HG03097 (cell line): ENCODE data around the gene CNGA4.
"Not testable (repeated sequence)": the region's sequence is repeated elsewhere in the genome, so short reads cannot be mapped to it uniquely, and the experiment has no call there.

ENCODE experiments used
- ATAC-seq: cut with Tn5 transposase; IDR thresholded peaks from one replicate; pipeline ENCODE4 v1.9.1; 2021; ENCODE audit not compliant: unreplicated experiment, low FRiP score

The CNGA4 gene

DNA sequence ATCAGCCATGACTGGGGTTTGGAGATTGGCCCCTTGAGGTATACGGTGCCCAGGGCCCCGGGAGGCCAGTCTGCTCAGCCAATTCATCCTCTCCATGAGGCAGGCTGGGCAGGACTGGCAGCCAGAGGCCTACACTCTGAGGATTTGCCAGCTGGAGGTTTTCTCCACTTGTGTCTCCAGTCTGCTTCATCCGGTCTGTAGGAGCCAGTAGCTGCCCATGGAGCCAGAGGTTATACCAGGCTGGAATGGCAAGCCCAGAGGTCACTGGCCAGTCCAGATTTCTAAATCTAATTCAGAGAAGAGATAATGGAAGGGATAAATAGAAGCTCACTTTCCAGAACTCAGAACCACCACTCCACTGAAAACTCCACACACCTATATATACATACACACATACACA is 14.5 kb upstream of the CNGA4 start:
- no peak for ATAC-seq

GRCh38 chr11:6225024-6225423 is 13.9 kb upstream of the CNGA4 start:
- no peak for ATAC-seq

DNA sequence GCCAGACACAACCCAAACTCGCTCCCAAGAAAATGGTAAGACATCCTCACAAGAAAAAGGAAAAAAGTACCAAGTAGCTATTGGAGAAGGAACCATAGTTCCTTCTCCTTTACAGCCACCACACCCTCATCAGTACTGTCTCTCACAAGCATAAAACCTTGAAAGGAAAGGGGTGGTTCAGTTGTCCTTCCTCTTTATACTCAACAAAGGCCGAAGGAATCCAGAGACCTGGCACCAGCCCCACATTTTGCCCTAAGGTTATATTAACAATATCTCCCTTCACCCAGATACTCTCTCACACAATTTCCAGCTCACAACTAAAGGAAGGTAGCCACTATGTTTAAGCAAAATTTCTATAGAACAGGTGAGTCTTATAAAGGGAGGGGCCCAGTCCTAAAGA is 13.0 kb upstream of the CNGA4 start:
- no peak for ATAC-seq

DNA sequence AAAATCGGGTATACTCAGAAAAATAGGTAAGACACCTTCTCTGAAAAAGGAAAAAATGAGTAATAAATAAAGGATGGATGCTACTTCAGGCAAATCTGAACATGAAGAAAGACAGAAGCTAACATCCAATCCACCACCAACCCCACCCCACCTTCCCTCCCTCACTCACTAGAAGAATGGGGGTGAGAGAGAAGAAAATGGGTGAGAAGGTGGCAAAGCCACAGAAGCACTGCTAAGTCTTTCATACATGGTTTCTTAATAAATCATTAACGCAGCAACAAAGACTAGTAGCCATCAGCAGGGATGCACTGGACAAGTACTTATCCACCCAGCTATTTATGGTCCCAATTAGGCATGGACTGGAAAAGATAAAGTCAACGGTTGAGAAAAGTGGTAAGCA is 10.4 kb upstream of the CNGA4 start:
- no peak for ATAC-seq

DNA sequence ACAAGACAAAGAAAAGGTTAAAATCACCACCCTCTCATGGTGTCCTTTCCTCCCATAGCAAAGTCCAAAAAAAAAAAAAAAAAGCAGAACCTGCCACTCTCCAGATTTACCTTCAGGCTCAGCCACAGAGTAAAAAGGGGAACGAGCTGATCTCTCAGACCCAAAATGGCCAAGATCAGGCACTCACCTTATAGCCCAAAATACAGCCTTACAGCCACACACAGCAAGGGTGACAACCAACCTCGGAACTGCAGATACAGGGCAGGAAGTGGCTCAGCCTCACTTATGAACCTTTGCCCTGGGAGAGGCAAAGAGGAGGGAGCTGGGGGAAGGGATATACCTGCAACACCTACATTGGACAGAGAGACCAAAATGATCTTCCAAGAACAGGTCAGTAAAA is 9.0 kb upstream of the CNGA4 start:
- no peak for ATAC-seq

- ATAC-seq: no peak
These were observed 6.0 kb upstream of the CNGA4 start for GRCh38 chr11:6232899-6233298.

- ATAC-seq: no peak
These were observed 4.9 kb upstream of the CNGA4 start for GRCh38 chr11:6233984-6234386.

GRCh38 chr11:6234387-6235107 is 4.3 kb upstream of the CNGA4 start, which contains the start of gene FHIP1B:
Gene FHIP1B (minus strand): TSS chr11:6234636. CDS start chr11:6224516, 10,120 bp downstream.
- ATAC-seq: peak; percentile 98

DNA sequence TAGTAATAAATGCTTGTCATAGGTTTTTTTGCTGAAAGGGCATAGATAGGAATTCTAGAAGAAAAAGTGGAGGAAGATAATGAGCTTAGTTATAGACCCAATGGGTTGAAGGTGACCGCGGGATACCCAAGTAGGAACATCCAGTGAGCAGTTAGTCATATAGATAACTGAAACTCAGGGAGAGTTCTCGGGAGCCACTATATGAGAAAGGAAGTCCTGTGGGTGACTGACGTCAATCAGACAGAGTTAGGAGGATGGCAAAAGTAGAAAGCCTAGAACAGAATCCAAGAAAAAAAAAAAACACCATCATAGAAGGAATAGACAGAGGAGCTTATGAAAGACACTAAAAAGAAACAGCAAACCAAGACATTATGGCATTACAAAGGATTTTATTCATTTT is 1.6 kb upstream of the CNGA4 start:
- no peak for ATAC-seq

DNA sequence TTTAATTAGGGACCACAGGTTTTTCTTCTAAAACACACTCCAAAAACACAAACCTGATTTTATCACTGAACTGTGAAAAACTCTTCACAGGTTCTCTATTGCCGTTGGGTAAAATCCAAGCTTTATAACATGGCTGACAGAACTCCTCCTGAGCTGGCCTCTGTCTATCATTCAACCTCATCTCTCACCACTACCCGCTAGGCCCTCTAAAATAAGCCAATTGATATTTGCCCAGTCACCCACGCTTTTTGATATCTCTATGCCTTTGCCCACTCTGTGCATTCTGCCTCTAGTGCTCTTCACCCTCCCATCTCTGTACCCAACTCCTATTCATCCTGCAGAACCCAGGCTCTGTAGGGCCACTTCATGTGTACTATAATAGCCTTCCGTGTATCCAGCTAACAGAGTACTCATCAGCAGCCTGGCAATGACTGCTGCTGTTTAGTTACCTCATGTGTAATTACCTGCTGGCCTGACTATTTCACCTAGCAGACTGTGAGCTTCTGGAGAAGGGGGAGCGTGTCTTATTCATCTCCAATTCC is 1.1 kb upstream of the CNGA4 start:
- ATAC-seq: no peak

GRCh38 chr11:6240139-6240538 is 1.2 kb downstream of the CNGA4 start:
- ATAC-seq: no peak

GRCh38 chr11:6240781-6241180 is 1.9 kb downstream of the CNGA4 start:
- no peak for ATAC-seq

DNA sequence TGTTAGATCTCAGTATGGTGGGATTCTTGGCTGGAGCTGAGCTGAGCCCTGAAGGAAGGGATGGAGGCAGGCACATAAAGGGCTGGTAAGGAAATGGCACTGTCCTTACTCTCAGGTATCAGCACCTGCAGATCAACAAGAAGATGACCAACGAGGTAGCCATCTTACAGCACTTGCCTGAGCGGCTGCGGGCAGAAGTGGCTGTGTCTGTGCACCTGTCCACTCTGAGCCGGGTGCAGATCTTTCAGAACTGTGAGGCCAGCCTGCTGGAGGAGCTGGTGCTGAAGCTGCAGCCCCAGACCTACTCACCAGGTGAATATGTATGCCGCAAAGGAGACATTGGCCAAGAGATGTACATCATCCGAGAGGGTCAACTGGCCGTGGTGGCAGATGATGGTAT is 2.4 kb downstream of the CNGA4 start:
- ATAC-seq: no peak

GRCh38 chr11:6245536-6245935 is 6.6 kb downstream of the CNGA4 start:
- ATAC-seq: no peak

GRCh38 chr11:6248248-6248647 is 9.4 kb downstream of the CNGA4 start:
- ATAC-seq: no peak

- not testable (repeated sequence) for ATAC-seq
These were observed 10.0 kb downstream of the CNGA4 start for GRCh38 chr11:6248897-6249296.

DNA sequence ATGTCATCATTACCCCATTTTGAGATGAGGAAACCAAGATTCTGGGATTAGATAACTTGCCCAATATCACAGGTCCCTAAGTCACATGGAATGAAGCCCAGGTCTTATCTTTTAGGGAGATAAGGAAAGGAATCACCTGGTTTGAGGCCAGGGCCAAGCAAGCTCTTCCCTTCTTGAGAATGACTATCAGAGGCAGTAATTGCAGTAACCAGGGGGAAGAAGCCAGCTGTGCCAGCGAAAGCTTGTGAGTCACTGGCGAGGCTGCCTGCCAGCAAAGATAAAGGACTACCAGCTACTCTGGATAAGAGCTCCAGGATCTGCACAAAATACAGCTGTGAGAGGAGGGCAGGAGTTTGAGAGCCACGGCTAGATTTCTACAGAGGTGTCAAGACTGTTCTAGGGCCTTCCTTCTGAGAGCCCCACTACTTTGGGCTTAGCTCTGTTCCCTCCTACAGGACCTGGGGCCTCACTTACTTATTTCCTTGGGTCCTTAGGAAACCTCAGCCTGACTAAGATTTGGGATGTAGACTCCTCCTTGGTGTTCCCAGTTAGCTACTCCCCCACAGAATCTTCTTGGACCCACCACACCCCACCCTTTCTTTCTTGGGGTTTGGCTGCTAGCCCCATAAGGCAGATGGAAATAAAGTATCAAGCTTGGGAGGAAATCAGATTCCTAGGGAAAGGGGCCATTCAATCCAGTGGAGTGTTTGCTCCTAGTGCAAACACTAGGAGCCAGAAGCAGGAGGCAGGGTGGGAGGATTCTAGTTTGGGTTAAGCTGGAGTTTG is 11.1 kb downstream of the CNGA4 start:
- ATAC-seq: no peak

DNA sequence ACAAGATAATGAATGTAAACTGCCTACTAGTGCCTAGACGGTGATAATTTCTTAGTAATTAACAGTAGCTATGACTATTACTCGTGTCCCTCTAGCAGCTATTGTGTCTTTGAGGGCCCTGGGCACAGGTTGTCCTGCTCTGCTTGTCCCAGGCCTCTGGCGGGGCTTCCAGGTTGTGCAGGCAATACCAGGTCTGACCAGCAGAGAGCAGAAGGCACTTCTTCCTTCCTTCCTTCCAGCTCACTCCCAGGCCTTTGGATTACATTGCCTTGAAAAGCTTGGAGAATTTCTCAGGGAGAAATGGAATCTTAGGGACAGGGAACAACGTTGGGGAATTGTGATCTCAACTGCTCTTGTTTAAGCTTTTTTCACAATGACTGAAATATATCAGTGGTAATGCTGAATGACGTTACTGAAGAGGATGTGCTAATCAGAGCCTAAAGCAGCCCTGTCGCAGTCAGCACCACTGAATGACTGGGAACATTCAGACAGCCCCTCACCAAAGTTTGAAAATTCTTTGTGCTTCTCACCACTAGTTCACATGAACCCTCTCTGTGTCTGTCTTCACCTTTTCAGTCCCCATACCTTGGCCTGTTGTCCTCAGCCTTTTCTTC is 12.3 kb downstream of the CNGA4 start:
- ATAC-seq: no peak

- ATAC-seq: no peak
These were observed 13.1 kb downstream of the CNGA4 start for GRCh38 chr11:6251990-6252473.

DNA sequence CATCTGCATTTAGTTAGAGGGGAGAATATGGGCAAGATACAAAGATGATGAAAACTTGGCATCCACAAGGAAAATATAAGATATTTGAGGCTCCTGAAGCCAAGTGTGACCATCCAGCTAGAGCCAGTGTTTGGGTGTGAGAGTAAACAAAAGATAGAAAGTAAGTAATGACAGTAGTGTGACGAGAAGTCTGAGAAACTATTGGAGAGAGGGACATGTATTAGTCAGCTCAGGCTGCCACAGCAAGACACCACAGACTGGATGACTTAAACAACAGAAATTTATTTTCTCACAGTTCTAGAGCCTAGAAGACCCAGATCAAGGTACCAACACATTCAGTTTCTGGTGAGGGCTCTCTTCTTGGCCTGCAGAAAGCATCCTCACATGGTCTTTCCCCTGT is 14.3 kb downstream of the CNGA4 start:
- ATAC-seq: no peak

DNA sequence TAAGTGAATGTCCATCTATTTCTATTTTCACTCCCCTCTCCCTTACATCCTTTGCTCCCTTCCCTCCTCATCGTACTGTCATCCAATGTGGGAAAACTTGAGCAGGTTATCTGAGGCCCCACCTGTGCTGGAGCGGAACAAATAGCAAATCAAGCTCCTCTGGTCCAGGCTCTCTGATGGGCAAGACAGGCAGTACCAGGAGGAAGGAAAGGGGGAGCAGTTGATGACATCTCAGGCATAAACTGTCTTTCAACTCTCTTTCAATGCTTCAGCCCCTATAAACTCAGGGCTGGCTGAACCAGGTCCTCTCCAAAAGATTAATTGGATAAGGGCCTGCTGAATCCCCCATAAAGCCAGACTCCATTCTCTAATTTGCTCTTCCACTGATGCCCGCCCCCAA is 19.3 kb downstream of the CNGA4 start:
- no peak for ATAC-seq
